AG09319 (cell line): ENCODE results near the gene ELOVL5.

Experiments
- DNase-seq: peaks from one replicate; pipeline ENCODE4 v3.0.0-alpha.2; 2010; ENCODE audit warnings: low read depth; ENCODE audit errors: extremely low read depth
- CTCF ChIP-seq: IDR thresholded peaks from 2 replicates; pipeline ENCODE4 v1.5.1; 2011; ENCODE audit warnings: low read depth, mild to moderate bottlenecking, inconsistent platforms, low read length, moderate library complexity

The ELOVL5 gene

GRCh38 chr6:53266553-53267090, 82.1 kb downstream of the ELOVL5 start:
- DNase-seq = no peak
- no peak for TF ChIP-seq CTCF

- no peak for TF ChIP-seq CTCF
- no peak for DNase-seq
Observed at GRCh38 chr6:53264915-53265607, 83.7 kb downstream of the ELOVL5 start.

- DNase-seq = no peak
- no peak for TF ChIP-seq CTCF
Observed at GRCh38 chr6:53264337-53264736, 84.4 kb downstream of the ELOVL5 start.

GRCh38 chr6:53263917-53264316, 84.8 kb downstream of the ELOVL5 start:
- no peak for TF ChIP-seq CTCF
- no peak for DNase-seq

GRCh38 chr6:53259860-53260580, 88.7 kb downstream of the ELOVL5 start:
- TF ChIP-seq CTCF = no peak
- DNase-seq = no peak

- no peak for DNase-seq
- no peak for TF ChIP-seq CTCF
Observed at GRCh38 chr6:53258774-53259155, 90.0 kb downstream of the ELOVL5 start.

GRCh38 chr6:53258076-53258773, 90.5 kb downstream of the ELOVL5 start:
- DNase-seq = no peak
- TF ChIP-seq CTCF = no peak
